ENCODE measurements around the gene PDE11A.

The PDE11A gene

DNA sequence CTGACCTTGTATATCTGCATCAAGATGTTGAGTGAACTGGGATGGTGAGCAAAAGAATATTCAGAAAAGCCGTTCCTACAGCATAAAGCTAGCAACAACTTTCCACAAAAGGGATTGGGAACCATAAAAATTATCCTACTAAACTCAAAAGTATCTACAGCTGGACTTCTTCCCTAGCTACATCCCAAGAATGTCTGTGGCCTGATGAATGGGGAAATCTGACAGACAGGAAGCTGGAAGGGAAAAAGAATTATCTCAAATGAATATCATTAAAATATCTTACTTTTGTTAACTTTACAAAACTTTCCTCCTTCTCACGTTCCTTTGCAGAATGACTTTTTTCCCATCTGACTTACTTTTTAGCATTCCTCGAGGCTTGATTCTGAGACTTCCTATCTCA lies 150.9 kb downstream of the PDE11A start:
- no peak for DNase-seq (ENCODE audit: low read depth)

DNA sequence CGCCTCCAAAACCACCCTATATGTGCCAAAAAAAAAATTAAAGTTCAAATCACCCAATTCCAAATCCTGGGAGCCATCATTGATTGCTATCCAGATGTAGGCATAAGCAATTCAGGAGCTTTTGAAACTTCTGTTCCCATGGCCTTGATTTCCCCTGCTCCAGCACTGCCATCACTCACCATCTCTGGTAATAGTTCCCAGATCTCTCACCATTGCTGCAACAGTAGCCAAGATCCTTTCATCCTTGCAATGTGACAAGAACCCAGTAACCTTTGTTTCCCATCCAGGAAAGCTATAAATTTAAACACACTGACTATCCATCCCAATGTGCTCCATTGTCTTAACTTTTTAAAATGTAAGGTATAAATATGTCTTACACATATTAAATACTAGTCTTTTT lies 155.4 kb downstream of the PDE11A start:
- DNase-seq (ENCODE audit: low read depth): no peak

DNA sequence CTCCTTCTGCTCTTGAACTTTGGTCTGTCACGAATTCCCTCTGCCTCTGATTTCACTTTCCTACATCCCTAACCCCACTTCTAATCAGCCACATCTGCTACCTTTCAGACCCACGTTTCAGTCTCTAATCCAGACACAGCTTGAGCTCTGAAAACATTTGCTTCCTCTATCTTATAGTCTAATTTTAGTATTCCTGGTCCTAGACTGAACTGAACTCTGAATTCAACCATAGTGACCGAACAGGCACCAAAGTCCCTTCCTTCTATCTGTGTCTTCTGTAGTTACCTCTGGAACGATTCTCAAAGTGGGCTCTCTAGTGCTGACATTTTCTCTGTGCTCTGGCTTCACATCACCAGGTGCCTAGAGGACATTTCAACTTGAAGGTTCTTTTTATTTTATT lies 156.2 kb downstream of the PDE11A start:
- DNase-seq (ENCODE audit: low read depth): no peak

DNA sequence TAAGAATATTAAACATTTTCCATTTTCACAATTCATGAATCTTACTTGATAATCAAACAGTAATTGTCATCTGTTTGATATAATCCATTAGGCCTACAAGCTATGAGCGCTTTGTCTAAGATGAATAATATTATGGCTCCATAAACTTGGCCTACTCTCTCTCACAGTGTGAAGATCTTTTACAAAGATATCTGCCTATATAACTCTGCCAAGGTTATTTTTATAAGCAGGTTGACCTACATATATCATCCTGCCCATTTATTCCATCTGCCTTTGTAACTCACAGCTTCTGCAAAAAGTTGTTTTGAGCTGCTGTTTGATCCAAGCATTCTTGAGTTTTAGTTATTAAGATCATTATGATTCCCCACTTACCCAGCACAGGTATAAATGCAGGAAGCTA lies 158.3 kb downstream of the PDE11A start:
- no peak for DNase-seq (ENCODE audit: low read depth)

DNA sequence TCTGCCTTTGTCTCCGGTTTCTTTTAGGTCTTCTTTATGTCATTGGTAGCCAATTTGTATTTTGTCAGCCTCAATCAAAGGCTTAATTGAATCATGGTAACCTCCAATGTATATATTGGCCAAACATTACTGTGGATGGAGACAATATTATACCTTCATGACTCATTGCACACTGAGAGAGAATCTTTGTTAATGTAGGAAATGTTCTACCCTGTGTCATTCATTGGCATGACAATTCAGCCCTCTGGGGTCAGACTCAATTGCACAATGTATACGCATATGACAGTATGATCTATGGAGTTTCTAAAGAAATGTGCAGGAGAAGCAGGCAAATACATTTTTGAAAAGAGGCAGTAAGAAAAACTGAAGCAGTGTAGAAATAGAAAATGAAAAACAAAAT lies 162.6 kb downstream of the PDE11A start:
- no peak for DNase-seq (ENCODE audit: low read depth)

DNA sequence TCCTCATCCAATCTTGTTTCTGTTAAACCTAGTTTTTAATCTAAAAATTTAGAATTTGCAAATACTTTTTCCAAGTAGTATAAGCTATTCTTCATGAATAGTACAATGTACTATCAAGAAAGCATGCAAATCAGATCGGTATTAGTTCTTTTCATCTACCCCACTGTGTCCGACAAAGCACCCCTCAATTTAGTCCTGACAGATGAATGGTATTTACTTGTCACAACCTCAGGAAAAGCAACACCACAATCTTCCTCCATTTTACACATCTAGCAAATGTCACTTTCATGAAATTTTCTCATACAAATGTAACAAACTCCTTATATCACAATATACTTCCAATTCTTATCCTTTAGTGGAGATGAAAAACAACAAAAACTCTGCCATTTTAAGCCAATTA lies 163.8 kb downstream of the PDE11A start:
- DNase-seq (ENCODE audit: low read depth): no peak

DNA sequence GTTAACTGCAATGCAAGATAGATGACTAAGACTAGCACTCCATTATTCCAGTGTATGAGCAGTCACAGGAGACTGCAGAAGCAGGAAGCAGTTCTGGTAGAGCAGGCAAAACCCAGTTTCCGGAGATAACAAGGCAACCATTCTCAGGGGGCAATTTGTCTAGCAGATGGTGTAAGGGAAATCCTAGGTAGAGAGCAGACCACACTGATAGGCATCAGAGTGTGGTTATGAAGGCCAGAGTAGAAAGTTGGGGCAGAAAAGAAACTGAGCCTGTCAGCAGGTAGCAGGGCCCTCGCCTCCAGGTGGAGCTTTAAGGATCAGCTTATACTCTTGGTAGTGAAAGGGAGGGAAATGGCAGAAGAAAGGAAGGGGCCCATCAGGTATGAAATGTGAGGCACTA lies 164.4 kb downstream of the PDE11A start:
- no peak for DNase-seq (ENCODE audit: low read depth)

DNA sequence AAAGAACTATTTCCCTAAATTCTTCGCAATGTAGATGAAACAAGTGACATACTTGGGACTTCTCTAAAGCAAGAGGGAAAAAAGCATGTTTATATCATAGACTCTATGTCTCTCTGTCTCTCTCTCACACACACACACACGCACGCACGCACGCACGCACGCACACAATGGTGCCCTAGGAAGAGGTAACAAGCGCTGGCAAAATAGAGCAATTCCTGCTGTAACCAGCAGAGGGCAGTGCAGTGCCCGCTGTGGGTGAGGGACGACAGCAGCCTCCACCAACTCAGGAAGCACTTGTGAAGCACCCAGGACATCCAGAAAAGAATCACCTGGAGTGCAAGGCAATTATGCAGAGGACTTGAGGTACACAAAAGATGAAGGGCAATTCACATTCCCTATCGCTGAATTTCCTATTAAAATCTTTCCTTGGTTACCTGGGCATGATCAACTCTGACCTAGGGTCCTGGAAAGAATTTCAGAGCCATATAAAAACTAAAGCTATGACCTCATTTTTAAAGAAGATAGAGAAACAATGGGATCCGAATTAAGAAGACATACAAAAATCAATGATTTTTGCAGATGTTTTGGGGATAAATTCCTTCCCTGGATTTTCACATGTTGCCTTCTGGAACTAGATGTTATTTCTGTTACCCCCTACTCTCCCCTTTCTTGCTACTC lies 166.4 kb downstream of the PDE11A start:
- peak; percentile 27 for DNase-seq (ENCODE audit: low read depth)

DNA sequence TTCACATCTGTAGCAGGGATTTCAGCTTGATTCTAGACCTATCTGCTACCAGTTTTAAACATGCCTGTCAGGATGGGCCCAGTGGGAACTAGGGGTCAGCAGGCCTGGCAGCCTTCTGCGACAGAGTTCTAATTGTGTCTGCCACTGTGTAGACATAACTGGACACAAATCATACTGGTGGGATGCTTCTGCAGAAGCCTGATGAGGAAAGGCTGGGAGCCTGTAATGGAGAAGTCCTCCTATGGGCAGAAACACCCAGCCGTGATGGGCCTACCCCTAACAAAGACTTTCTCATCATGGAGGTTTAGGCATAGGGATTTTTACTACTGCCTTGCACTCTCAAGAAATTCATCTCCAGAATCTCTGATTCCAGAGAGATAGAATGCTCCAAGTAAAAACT lies 166.9 kb downstream of the PDE11A start:
- DNase-seq (ENCODE audit: low read depth): no peak

DNA sequence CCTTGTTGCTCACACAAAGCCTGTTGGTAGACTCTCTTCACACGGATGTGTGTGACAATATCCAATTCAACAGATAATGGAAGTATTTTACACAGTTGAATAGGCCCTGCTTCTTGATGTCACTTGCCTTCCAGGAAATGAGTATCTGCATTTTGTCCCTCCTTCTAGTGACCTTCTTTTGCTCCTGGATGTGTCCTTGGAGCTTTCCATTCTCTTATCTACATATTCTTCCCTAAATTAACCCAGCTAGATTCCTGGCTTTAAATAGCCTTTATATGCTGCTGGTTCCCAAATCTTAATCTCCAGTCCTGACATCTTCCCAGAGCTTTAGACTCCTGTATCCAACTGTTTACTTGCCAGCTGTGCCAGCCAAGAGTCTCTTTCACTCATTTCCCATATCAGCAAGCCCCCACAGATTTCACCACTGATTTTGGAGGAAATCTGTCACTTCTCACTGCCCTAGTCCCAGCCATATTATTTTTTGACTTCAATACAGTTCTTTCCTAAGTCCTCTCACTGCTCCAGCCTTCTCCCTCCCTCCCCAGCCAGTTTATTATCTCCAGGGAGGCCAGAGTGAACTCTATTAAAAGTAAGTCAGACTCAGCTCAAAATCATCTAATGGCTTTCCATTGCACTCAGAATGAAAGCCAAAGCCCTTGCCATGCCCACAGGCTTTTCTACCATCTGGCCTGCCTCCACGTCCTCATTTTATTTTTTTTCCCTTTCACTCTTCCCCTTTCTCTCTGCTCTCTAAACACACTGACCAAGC lies 170.0 kb downstream of the PDE11A start:
- DNase-seq (ENCODE audit: low read depth): no peak

DNA sequence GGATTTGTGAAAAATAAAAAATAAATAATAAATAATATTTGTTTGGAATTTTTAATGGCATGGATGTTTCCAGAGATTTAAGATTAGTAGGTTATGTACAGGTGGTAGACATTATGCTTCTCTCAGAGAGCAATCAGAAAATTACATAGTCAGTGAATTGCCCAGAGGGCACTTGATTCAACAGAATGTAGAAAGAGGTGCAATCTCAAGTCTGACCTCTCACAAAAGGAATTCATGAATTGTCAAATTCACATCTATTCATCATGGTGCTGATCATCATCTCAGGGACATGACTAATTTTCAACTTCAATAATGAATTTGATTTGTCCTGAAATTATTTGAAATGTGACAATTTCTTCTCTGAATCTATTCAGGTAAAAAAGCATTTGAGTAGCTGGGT lies 172.5 kb downstream of the PDE11A start:
- DNase-seq (ENCODE audit: low read depth): no peak

DNA sequence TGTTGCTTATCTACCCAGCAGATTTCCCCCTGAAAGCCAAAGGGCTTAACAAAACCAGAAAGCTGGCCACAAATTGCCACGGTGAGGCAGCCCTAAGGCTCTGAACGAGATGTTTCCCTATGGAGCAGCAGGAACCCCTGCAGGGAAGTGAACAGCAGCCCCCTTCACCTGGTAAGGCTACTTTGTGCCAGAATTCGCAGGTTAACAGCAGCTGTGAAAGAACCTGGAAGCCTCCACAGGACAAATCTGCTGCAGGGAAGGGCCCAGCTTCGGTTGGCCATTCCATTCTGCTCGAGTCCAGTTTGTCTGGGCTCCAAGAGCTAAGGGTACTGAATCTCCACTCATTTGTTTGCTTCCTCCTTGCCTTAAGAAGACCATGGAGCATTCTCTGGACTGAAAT lies 175.3 kb downstream of the PDE11A start:
- no peak for DNase-seq (ENCODE audit: low read depth)

DNA sequence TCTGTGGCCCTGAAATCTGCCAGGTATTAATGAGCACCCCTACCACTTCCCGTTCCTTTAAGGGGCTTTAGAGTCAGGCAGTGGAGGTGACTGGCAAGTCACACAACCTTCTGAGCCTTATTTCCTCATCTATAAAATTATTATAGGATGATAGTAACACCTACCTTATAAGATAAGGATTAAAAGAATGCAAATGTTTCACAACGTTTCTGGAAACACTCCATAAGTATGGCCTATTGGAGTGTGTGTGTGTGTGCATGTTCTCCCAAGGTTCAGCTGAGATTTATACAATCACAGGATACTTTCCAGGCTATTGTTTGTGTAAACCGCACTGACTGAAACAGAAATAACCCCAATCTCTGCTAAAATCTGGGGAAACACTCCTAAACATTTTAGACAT lies 176.0 kb downstream of the PDE11A start:
- DNase-seq (ENCODE audit: low read depth): no peak

DNA sequence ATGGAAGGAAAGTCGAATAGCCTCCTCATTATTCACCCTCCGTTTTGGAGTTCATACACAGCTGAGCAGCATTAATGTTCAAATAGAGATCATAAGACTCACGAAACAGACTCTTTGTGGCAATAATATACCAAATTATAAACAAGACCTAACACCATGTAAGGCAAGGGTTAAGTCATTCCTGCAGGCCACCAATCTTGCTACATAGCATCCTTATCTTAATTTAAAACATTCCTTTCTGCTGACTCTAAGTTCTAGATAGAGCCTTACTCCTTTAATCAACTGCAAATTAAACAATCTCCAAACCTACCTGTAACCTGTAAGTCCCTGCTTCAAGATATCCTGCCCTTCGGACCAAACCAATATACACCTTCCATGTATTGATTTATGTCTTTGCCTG lies 178.0 kb downstream of the PDE11A start:
- no peak for DNase-seq (ENCODE audit: low read depth)

DNA sequence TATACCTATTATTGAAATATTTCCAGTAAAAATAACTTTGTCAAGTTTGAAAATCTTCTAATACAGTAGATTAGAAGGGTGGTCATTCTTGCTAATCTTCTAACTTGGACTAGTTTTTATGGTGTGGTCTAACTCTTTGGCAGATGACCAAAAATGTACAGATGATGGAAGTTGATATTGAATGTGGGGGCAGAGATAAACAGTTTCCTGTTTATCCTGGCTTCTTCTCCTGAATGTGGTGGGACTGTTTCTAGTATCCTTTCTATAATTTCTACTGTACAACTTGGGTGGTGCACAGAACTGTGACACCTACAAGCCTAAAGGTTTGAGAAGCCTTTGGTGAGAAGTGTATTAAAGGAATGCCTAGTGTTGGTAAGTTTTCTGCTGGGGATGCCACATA lies 178.7 kb downstream of the PDE11A start:
- DNase-seq (ENCODE audit: low read depth): no peak

DNA sequence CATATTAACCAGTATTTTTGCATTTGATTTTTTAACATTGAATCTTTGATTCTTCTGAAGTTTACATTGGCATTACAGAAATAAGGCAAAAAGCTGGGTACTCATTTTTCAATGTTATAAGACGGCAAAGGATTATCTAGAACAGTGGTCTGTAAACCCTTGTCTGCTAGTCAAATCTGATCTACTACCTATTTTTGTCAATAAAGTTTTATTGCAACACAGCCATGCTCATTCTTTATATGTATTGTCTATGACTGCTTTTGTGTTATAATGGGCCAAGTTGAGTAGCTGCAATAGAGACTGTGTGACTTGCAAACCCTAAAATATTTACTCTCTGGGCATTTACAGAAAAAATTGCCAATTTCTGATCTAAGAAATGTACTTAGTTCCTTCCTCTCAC lies 181.0 kb downstream of the PDE11A start:
- no peak for DNase-seq (ENCODE audit: low read depth)

DNA sequence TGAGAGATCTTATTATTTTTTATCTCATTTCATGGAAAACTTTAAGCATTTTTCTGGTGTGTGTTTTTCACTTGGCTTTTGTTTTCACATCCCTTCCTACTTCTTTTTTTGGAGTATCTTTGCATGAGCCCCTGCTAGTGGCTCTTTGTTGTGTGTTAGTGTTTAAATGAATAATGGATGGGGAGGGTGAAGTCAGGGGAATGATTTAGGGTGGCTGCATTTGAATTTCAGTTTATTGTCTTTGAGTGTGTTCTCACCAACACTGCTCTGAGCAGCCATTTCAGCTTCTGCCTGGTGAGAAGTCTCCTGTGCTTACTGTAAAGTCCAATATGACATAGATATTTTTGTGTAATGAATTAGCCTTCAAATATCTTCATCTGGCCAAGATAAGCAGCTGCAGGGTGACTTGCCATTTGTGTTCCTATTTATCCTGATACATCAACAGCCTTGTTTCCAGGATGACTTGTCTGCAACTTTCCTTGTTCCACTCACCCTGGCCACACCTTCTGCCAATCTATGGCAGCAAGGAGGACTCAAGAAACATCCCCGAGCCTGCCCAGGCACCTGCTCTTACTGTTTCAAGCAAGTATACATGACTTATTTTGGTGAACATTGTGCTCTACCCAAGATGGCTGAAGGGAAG lies 182.6 kb downstream of the PDE11A start:
- DNase-seq (ENCODE audit: low read depth): no peak

DNA sequence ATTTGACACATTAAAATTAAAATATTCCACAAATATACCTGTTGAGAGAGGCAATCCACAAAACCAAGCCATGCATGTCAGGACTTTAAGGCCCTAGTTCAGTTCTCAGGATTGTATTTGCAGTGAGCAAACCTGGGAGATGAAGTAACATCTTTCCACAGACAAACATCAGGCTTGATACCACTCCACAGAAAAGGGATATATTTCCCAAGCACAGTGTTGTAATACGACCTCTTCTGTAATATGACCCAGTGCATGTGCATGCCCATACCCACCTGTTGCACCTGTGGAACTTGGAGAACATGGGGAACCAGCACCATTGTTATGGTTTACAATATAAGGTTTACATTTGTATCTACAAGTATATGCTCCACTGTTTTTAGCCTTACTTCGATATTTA lies 184.0 kb downstream of the PDE11A start:
- no peak for DNase-seq (ENCODE audit: low read depth)

DNA sequence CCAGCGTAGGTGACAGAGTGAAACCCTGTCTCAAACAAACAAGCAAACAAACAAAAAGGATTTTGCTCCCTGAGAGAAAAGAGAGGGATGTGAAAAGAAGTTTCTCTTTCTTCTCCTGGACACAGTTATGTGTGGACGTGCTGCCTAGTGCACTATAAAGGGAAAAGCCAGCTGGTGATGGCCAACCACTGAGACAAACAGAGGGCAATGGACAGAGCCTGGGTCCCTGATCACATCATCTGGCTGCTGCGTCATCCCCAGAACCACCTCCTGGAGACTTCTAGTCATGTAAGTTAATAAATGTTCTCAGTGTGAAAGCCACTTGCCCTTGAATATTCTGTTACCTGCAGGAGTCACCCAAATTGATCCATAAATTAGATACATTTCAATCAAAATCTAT lies 184.9 kb downstream of the PDE11A start:
- no peak for DNase-seq (ENCODE audit: low read depth)

DNA sequence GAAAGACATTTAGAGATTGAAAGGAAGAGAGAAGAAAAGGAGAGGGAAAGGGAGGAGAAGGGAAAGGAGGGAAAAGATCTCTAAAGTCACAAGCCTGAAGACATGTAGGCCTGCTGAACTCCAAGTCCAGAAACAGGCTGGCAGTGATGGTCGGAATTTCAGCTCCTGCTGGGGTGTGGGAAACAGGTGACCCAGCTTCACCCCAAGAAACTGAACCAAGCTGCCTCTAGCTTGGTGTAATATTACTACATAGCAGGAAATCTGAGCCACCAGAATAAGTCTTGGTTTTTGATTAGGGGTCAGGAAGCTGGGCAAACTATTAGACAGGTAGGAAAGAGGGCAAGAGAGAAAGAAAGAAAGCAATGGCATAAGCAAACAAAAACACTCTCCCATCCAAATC lies 185.8 kb downstream of the PDE11A start:
- no peak for DNase-seq (ENCODE audit: low read depth)

DNA sequence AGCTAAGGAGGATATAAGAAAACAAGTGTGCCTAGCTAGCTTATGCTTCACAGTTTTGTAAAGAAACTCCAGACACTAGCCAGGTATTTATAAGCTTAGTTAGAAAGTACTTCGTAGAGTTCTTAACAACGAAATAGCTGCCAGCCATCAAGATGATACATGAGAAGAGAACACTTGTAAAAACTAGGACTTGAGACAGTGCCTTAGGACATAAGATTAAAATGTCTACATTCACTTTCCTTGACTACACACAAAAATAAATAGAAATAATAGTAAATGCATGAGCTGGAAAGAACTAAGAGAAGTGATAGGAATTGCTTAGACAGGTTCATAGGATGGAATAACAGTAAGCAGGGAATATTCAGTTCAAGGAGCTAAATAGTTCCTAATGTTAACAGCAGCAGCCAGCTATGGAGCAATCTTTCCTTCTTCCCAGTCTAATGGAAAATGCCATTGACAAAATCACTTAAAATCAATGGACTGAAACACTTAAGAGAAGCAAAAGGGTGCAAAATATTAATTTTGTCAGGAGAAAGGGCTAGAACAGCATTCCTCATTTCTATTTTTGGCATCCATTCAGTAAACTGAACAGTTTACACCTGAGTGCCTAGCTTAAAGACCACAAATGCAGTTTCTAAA lies 186.6 kb downstream of the PDE11A start:
- no peak for DNase-seq (ENCODE audit: low read depth)

DNA sequence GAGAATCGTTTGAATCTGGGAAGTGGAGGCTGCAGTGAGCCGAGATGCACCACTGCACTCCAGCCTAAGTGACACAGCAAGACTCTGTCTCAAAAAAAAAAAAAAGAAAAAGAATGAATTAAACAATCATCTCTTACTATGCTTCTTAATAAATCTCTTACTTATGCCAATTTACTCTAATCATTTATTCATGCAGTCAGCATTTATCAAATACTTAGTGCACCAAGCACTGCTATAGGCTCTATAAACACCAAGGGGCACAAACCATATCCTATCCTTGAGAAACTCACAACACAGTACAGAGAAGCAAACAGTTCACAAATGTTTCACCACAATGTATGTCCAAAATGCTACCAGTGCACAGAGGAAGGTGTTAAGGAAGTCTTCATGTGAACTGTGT lies 189.4 kb downstream of the PDE11A start:
- no peak for DNase-seq (ENCODE audit: low read depth)

DNA sequence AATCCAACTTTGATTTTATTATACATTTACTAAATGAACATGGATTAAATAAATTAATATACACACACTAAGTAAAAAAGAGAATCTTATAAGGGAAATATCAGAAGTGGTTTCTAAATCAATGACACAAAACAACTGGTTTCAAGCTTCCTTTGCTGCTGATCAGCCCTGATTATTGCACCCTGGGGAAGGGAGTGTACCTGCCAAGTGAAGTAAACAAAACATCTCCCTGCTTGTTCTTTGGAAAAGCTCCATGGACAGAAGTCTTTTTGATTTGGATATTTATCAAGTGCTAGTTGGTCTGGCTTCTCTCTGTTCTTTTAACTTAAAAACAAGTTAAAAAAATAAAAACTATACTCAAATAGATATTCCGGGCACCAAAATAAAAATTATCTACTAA lies 190.1 kb downstream of the PDE11A start:
- no peak for DNase-seq (ENCODE audit: low read depth)

Measured in activated T-cell treated with anti-CD3 and anti-CD28 coated beads for 1 hour (primary cell).